Thyroid gland (tissue), 4 donors: ENCODE data around the gene F10. TPM values are rescaled to one million over a fixed set of nuclear protein-coding genes. Genes with fewer than 3 reads are reported as not detected.

Experiments
- DNase-seq, 2 donors: peaks; one replicate each; pipeline ENCODE4 v3.0.0-alpha.2; 2019
- H3K27ac ChIP-seq, 3 donors: fragments of 200-600 bp; sonication (generic); 1 replicate in 2 of 3; 2 replicates in 1 of 3; pipeline ENCODE4 v1.5.1; 2016 to 2019; ENCODE audit warnings: mild to moderate bottlenecking in 1 of 3, moderate library complexity in 1 of 3
- H3K27me3 ChIP-seq: fragments of 200-600 bp; sonication (generic); one replicate; pipeline ENCODE4 v1.5.1; 2019
- H3K36me3 ChIP-seq, 2 donors: fragments of 200-600 bp; sonication (generic); one replicate each; pipeline ENCODE4 v1.5.1; 2016 to 2019
- H3K4me1 ChIP-seq, 2 donors: fragments of 200-600 bp; sonication (generic); one replicate each; pipeline ENCODE4 v1.5.1; 2017 to 2019
- H3K4me3 ChIP-seq, 3 donors: fragments of 200-600 bp; sonication (generic); replicated peaks in 1 of 3; 1 replicate in 2 of 3; 2 replicates in 1 of 3; pipeline ENCODE4 v1.5.1; 2016; ENCODE audit warnings: mild to moderate bottlenecking in 1 of 3
- H3K9me3 ChIP-seq: fragments of 200-600 bp; sonication (generic); one replicate; pipeline ENCODE4 v1.5.1; 2017
- POLR2A ChIP-seq, 2 donors: fragments of 450-650 bp; IDR thresholded peaks; one replicate each; pipeline ENCODE4 v1.6.1; 2017; ENCODE audit warnings: antibody characterized with exemption in 2 of 2, mild to moderate bottlenecking in 2 of 2, moderate library complexity in 1 of 2
- WGBS, 2 donors: methylation state at CpG; one replicate each; pipeline ENCODE4 v1.1.5; 2017; 5-methylcytosine and 5-hydroxymethylcytosine counted together
- intact Hi-C: fragments of 100-400 bp; cut with DNase I; formaldehyde crosslinking; loops from one replicate; pipeline ENCODE4 v1.15.1; 2023
- total RNA-seq, 4 donors: library from RNA; depleted of rRNA; stranded (reverse); fragments of >200 nt; gene quantifications; one replicate each; pipeline ENCODE4 v1.2.3, GENCODE V29; 2016
- TF ChIP-seq, protein P1 (sequence below), 6 experiments: fragments of 200-600 bp in 3 of 6; fragments of 450-650 bp in 3 of 6; sonication (generic) in 3 of 6; IDR thresholded peaks; one replicate each; pipeline ENCODE4 v1.5.1; 2016 to 2019; ENCODE audit warnings: antibody characterized with exemption in 6 of 6, mild to moderate bottlenecking in 2 of 6, inconsistent platforms in 1 of 6, moderate library complexity in 1 of 6

F10 gene
- total RNA-seq, 4 donors from 2014 or later, result 4.0 to 19.9 (median 7.0) TPM

- H3K9me3 ChIP-seq, result no peaks in the 10 kb centered on the region
- no peaks in the 10 kb centered on the region for H3K4me1 ChIP-seq
- H3K36me3 ChIP-seq, result no peaks in the 10 kb centered on the region
- intact Hi-C loops, result no loop called here
- no peaks in the 10 kb centered on the region for H3K27me3 ChIP-seq
- H3K27ac ChIP-seq, result no peak overlapping the region
- TF ChIP-seq POLR2A (IDR thresholded peaks at IDR 0.05), result no peak
- TF ChIP-seq, protein P1, sequence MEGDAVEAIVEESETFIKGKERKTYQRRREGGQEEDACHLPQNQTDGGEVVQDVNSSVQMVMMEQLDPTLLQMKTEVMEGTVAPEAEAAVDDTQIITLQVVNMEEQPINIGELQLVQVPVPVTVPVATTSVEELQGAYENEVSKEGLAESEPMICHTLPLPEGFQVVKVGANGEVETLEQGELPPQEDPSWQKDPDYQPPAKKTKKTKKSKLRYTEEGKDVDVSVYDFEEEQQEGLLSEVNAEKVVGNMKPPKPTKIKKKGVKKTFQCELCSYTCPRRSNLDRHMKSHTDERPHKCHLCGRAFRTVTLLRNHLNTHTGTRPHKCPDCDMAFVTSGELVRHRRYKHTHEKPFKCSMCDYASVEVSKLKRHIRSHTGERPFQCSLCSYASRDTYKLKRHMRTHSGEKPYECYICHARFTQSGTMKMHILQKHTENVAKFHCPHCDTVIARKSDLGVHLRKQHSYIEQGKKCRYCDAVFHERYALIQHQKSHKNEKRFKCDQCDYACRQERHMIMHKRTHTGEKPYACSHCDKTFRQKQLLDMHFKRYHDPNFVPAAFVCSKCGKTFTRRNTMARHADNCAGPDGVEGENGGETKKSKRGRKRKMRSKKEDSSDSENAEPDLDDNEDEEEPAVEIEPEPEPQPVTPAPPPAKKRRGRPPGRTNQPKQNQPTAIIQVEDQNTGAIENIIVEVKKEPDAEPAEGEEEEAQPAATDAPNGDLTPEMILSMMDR (IDR thresholded peaks at IDR 0.05), result no peak
- 74 to 77% methylated on average over 12 to 13 of the region's 16 CpGs for WGBS, 2 donors
- H3K4me3 ChIP-seq, result no peak overlapping the region
- DNase-seq, result no peak
These were observed 599 bp upstream of the F10 start for GRCh38 chr13:113121928-113122471.

GRCh38 chr13:113123226-113124201, 915 bp downstream of the F10 start:
- Histone ChIP-seq H3K4me1 (no peaks in the 10 kb centered on the region), H3K27me3 (no peaks in the 10 kb centered on the region), H3K27ac (no peak overlapping the region), H3K4me3 (no peak overlapping the region), H3K9me3 (no peaks in the 10 kb centered on the region), H3K36me3 (no peaks in the 10 kb centered on the region)
- intact Hi-C loops, result no loop called here
- DNase-seq, result no peak
- WGBS, 2 donors, result 81% methylated on average over 29 of the region's 29 CpGs
- TF ChIP-seq POLR2A (IDR thresholded peaks at IDR 0.05), result no peak
- TF ChIP-seq, protein P1 (IDR thresholded peaks at IDR 0.05), result no peak

- H3K27me3 ChIP-seq, result no peaks in the 10 kb centered on the region
- no peak for DNase-seq
- 88 to 96% methylated on average over 12 to 16 of the region's 19 CpGs for WGBS, 2 donors
- no peaks in the 10 kb centered on the region for H3K4me1 ChIP-seq
- H3K36me3 ChIP-seq, result no peaks in the 10 kb centered on the region
- H3K9me3 ChIP-seq, result no peaks in the 10 kb centered on the region
- intact Hi-C loops, result no loop called here
- H3K4me3 ChIP-seq, result no peak overlapping the region
- H3K27ac ChIP-seq, result no peak overlapping the region
- TF ChIP-seq, protein P1 (IDR thresholded peaks at IDR 0.05), result no peak
- TF ChIP-seq POLR2A (IDR thresholded peaks at IDR 0.05), result no peak
These were observed 1.8 kb downstream of the F10 start for GRCh38 chr13:113124211-113124970.

DNA sequence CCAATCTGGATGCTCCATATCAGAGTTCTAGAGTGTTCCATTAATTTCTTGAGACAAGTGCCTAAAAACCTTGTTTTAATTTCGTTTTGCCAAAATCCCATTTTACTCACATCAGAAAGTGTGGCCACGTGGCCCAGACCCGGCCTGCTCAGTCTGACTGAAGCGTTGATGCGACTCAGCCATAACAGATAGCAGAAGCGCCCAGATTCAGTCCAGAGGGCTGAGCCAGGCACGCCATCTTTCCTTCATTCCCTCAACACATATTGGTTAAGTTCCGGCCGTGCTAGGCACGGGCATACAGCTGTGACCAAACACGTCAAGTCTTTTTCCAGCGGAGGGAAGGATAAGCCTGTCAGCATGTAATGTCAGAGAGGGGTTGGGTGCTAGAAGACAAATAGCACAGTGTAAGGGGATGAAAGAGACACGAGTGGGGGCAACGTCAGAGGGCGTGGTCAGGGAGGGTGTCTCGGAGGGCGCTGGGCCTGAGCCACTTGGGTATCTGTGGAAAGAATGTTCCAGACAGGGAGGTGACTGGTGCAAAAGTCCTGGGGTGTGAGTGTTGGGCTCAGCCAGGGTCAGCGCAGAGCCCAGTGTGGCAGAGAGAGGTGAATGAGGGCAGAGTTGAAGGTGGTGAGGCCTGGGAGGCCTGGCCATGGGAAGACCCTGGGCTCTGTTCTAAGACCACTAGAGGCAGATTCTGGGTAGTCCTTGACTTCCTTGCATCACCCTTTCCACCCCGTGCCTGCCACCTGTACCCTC, 3.1 kb downstream of the F10 start:
- Histone ChIP-seq H3K36me3 (no peaks in the 10 kb centered on the region), H3K27ac (no peak overlapping the region), H3K4me3 (no peak overlapping the region), H3K4me1 (peaks cover 3 to 4% of the 10 kb centered on the region in 2 donors), H3K27me3 (no peaks in the 10 kb centered on the region), H3K9me3 (no peaks in the 10 kb centered on the region)
- no peak for DNase-seq
- intact Hi-C loops, result no loop called here
- TF ChIP-seq POLR2A (IDR thresholded peaks at IDR 0.05), result no peak
- TF ChIP-seq, protein P1 (IDR thresholded peaks at IDR 0.05), result no peak
- WGBS, 2 donors, result 89 to 94% methylated on average over 19 of the region's 19 CpGs
